HepG2 (cell line): Measurements from ENCODE around the gene TBL2. TPM values are rescaled to one million over a fixed set of nuclear protein-coding genes. Genes with fewer than 3 reads are reported as not detected.

Experiments
- ADNP ChIP-seq: sonication (generic); formaldehyde crosslinking; IDR thresholded peaks from 2 replicates; pipeline ENCODE4 v1.4.0; 2020; ENCODE audit warnings: missing genetic modification reagents
- AKAP8 ChIP-seq: sonication (generic); formaldehyde crosslinking; IDR thresholded peaks from 2 replicates; pipeline ENCODE4 v1.5.1; 2020; ENCODE audit warnings: mild to moderate bottlenecking, missing genetic modification reagents
- CEBPB ChIP-seq: IDR thresholded peaks from 2 replicates; pipeline ENCODE4 v1.6.1; 2011; ENCODE audit warnings: low read depth, low read length, improper control_type of control experiment, borderline replicate concordance
- CHD2 ChIP-seq: IDR thresholded peaks from 2 replicates; pipeline ENCODE4 v1.6.1; 2011; ENCODE audit warnings: low read depth, low read length, improper control_type of control experiment
- MAF1 ChIP-seq: sonication (generic); formaldehyde crosslinking; IDR thresholded peaks from 2 replicates; pipeline ENCODE4 v1.5.0; 2020; ENCODE audit warnings: missing genetic modification reagents, borderline replicate concordance
- MXI1 ChIP-seq: IDR thresholded peaks from 3 replicates; pipeline ENCODE4 v1.6.1; 2012; ENCODE audit warnings: low read depth, low read length, inconsistent platforms, borderline replicate concordance
- NAIF1 ChIP-seq: sonication (generic); formaldehyde crosslinking; IDR thresholded peaks from 2 replicates; pipeline ENCODE4 v1.5.0; 2020; ENCODE audit warnings: mild to moderate bottlenecking, missing genetic modification reagents, borderline replicate concordance
- NR2F2 ChIP-seq: IDR thresholded peaks from 2 replicates; pipeline ENCODE4 v1.6.1; 2012; ENCODE audit warnings: low read depth, inconsistent platforms, borderline replicate concordance
- REL ChIP-seq: sonication (generic); formaldehyde crosslinking; conservative IDR thresholded peaks from 2 replicates; pipeline ENCODE4 v1.8.0; 2022; ENCODE audit warnings: mild to moderate bottlenecking, missing genetic modification reagents, moderate library complexity
- REPIN1 ChIP-seq: sonication (generic); formaldehyde crosslinking; IDR thresholded peaks from 2 replicates; pipeline ENCODE4 v1.8.0; 2022; ENCODE audit warnings: missing genetic modification reagents, low read depth, mild to moderate bottlenecking, borderline replicate concordance
- RFX1 ChIP-seq: fragments of 450-650 bp; IDR thresholded peaks from 2 replicates; pipeline ENCODE4 v1.6.1; 2017
- RORA ChIP-seq: sonication (generic); formaldehyde crosslinking; IDR thresholded peaks from 2 replicates; pipeline ENCODE4 v1.5.0; 2020; ENCODE audit warnings: mild to moderate bottlenecking, missing genetic modification reagents, moderate library complexity
- SOX13 ChIP-seq, 3 experiments: fragments of 450-650 bp in 1 of 3; sonication (generic) in 1 of 3; formaldehyde crosslinking in 1 of 3; IDR thresholded peaks in 2 of 3; conservative IDR thresholded peaks in 1 of 3; 2 replicates each; pipeline versions ENCODE4 v1.5.0 to v1.6.1; 2016 to 2020; ENCODE audit warnings: antibody characterized with exemption in 1 of 3, mild to moderate bottlenecking in 1 of 3, missing compliant biosample characterization in 1 of 3, missing genetic modification reagents in 1 of 3, moderate library complexity in 1 of 3
- TAF15 ChIP-seq: fragments of 200-400 bp; formaldehyde crosslinking; IDR thresholded peaks from one replicate; pipeline ENCODE4 v1.6.1; 2018; ENCODE audit warnings: mild to moderate bottlenecking, low read depth, low read length; ENCODE audit not compliant: poor library complexity, severe bottlenecking
- ZFAT ChIP-seq: sonication (generic); formaldehyde crosslinking; conservative IDR thresholded peaks from 2 replicates; pipeline ENCODE4 v1.8.1; 2023; ENCODE audit warnings: missing genetic modification reagents, inconsistent platforms
- ZMYM2 ChIP-seq: sonication (generic); formaldehyde crosslinking; IDR thresholded peaks from 2 replicates; pipeline ENCODE4 v1.8.0; 2022; ENCODE audit warnings: mild to moderate bottlenecking, missing genetic modification reagents
- ZNF12 ChIP-seq: sonication (generic); formaldehyde crosslinking; IDR thresholded peaks from 2 replicates; pipeline ENCODE4 v1.5.0; 2020; ENCODE audit warnings: missing genetic modification reagents
- ZNF124 ChIP-seq: sonication (generic); formaldehyde crosslinking; IDR thresholded peaks from 2 replicates; pipeline ENCODE4 v1.4.0; 2020; ENCODE audit warnings: missing genetic modification reagents
- ZNF180 ChIP-seq: sonication (generic); formaldehyde crosslinking; IDR thresholded peaks from 2 replicates; pipeline ENCODE4 v1.4.0; 2020; ENCODE audit warnings: low read depth, missing genetic modification reagents, borderline replicate concordance
- ZNF260 ChIP-seq: sonication (generic); formaldehyde crosslinking; IDR thresholded peaks from 2 replicates; pipeline ENCODE4 v1.4.0; 2020; ENCODE audit warnings: missing genetic modification reagents, low read depth, mild to moderate bottlenecking, borderline replicate concordance
- ZNF354B ChIP-seq: sonication (generic); formaldehyde crosslinking; IDR thresholded peaks from 2 replicates; pipeline ENCODE4 v1.8.0; 2022; ENCODE audit warnings: mild to moderate bottlenecking, missing genetic modification reagents
- ZNF562 ChIP-seq: sonication (generic); formaldehyde crosslinking; IDR thresholded peaks from 2 replicates; pipeline ENCODE4 v1.8.0; 2022; ENCODE audit warnings: missing genetic modification reagents, borderline replicate concordance
- ZNF7 ChIP-seq: IDR thresholded peaks from 2 replicates; pipeline ENCODE4 v1.6.1; 2016; ENCODE audit warnings: missing biosample characterization, missing genetic modification reagents
- ZNF879 ChIP-seq: sonication (generic); formaldehyde crosslinking; IDR thresholded peaks from 2 replicates; pipeline ENCODE4 v1.8.1; 2023; ENCODE audit warnings: missing genetic modification reagents
- ZNF883 ChIP-seq: sonication (generic); formaldehyde crosslinking; IDR thresholded peaks from 2 replicates; pipeline ENCODE4 v1.5.1; 2020; ENCODE audit warnings: mild to moderate bottlenecking, missing genetic modification reagents; ENCODE audit errors: not compliant biosample characterization
- polyA plus RNA-seq, 8 experiments: library from polyadenylated mRNA; depleted of rRNA in 3 of 8; stranded (reverse) in 7 of 8; unstranded in 1 of 8; fragments of >200 nt; fragmentation: Illumina TruSeq in 4 of 8; extraction: Trizol in 4 of 8; gene quantifications; 2 replicates each; pipeline versions ENCODE4 v1.2.1 to v1.2.3, GENCODE V29; 2011 to 2016; ENCODE audit warnings: low read depth in 4 of 8, missing spikeins in 1 of 8, mixed read lengths in 1 of 8; ENCODE audit not compliant: insufficient read depth in 1 of 8
- total RNA-seq, 5 experiments: library from RNA; depleted of rRNA; stranded (reverse); fragments of >200 nt; fragmentation: Illumina TruSeq; extraction: Trizol; gene quantifications; 2 replicates each; pipeline ENCODE4 v1.2.3, GENCODE V29; 2016; ENCODE audit warnings: low read depth in 1 of 5
- TF ChIP-seq, protein P1 (sequence below): sonication (generic); formaldehyde crosslinking; IDR thresholded peaks from 2 replicates; pipeline ENCODE4 v1.4.0; 2020; ENCODE audit warnings: missing genetic modification reagents
- TF ChIP-seq, protein P2 (sequence below): sonication (generic); formaldehyde crosslinking; IDR thresholded peaks from 2 replicates; pipeline ENCODE4 v1.5.0; 2020; ENCODE audit warnings: missing genetic modification reagents, mild to moderate bottlenecking, borderline replicate concordance
- TF ChIP-seq, protein P3 (sequence below): IDR thresholded peaks from 2 replicates; pipeline ENCODE4 v1.6.1; 2012; ENCODE audit warnings: inconsistent platforms

TBL2 gene
- total and polyA plus RNA-seq, 2 of the 13 experiments (the other 11 are each of a cell fraction or from before 2014, with no cell fraction given) = 43.4 to 47.2 TPM

DNA sequence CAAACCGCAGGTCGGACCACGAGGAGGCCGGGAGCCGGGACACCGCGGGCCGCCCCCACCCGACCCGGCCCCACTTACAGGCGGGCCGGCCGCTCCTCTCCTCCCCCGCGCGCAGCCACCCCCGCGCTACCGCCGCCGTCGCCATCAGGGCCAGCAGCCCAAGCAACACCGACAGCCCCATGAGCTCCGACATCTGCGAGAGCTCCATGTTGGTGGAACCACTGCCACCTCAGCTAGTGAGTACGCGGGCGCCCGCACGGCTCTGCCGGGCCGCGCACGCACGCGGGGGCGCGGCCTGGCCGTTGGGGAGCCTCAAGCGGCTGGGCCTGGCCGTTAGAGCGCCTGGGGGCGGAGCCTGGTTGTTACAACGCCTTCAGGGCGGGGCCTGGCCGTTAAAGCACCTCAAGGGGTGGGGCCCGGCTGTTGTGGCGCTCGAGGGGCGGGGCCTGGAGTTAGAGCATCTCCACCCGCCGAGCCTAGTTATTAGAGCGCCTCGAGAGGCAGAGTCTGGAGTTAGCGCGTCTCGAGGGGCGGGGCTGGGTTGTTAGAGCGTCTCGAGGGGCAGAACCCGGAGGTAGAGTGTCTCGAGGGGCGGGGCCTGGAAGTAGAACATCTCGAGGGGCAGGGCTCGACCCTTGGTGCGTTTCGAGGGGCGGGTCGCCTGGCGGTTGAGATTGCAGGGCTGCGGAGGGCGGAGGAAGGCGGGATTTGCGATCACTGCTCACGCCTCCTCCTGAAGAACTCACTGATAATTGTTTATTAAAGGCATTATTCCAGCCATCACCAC lies at the start of gene TBL2 (continued):
- no peak for TF ChIP-seq CEBPB
- TF ChIP-seq ZFAT (CRISPR knock-in tag) = no peak
- no peak for TF ChIP-seq TAF15
- no peak for TF ChIP-seq REL (CRISPR knock-in tag)
- no peak for TF ChIP-seq ZNF354B
- TF ChIP-seq ADNP (CRISPR knock-in tag) = no peak
- TF ChIP-seq, protein P1, sequence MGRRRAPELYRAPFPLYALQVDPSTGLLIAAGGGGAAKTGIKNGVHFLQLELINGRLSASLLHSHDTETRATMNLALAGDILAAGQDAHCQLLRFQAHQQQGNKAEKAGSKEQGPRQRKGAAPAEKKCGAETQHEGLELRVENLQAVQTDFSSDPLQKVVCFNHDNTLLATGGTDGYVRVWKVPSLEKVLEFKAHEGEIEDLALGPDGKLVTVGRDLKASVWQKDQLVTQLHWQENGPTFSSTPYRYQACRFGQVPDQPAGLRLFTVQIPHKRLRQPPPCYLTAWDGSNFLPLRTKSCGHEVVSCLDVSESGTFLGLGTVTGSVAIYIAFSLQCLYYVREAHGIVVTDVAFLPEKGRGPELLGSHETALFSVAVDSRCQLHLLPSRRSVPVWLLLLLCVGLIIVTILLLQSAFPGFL (CRISPR knock-in tag) = no peak
- no peak for TF ChIP-seq ZNF260 (CRISPR knock-in tag)
- TF ChIP-seq RORA (CRISPR knock-in tag) = no peak
- TF ChIP-seq ZNF879 = no peak
- no peak for TF ChIP-seq SOX13 (IDR thresholded peaks at IDR 0.05)
- no peak for TF ChIP-seq SOX13 (CRISPR knock-in tag; conservative IDR thresholded peaks at IDR 0.05 in 1 of 2, IDR thresholded peaks at IDR 0.05 in 1 of 2)
- peak; percentile 33; the same call in 1 of the 2 replicates for TF ChIP-seq CHD2
- no peak for TF ChIP-seq ZNF12 (CRISPR knock-in tag)
- TF ChIP-seq ZNF180 = no peak
- TF ChIP-seq MXI1 = peak; percentile 88; the same call in 1 of the 3 replicates
- no peak for TF ChIP-seq NAIF1 (CRISPR knock-in tag)
- no peak for TF ChIP-seq ZMYM2
- no peak for TF ChIP-seq NR2F2
- TF ChIP-seq, protein P2, sequence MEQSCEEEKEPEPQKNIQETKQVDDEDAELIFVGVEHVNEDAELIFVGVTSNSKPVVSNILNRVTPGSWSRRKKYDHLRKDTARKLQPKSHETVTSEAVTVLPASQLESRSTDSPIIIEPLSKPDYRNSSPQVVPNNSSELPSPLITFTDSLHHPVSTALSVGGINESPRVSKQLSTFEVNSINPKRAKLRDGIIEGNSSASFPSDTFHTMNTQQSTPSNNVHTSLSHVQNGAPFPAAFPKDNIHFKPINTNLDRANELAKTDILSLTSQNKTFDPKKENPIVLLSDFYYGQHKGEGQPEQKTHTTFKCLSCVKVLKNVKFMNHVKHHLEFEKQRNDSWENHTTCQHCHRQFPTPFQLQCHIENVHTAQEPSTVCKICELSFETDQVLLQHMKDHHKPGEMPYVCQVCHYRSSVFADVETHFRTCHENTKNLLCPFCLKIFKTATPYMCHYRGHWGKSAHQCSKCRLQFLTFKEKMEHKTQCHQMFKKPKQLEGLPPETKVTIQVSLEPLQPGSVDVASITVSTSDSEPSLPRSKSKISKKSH = no peak
- TF ChIP-seq ZNF7 = no peak
- TF ChIP-seq, protein P3, sequence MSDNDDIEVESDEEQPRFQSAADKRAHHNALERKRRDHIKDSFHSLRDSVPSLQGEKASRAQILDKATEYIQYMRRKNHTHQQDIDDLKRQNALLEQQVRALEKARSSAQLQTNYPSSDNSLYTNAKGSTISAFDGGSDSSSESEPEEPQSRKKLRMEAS = peak; percentile 78; the same call in 1 of the 2 replicates
- TF ChIP-seq REPIN1 (CRISPR knock-in tag) = no peak
- TF ChIP-seq ZNF883 (CRISPR knock-in tag) = no peak
- TF ChIP-seq MAF1 (CRISPR knock-in tag) = no peak
- TF ChIP-seq ZNF124 (CRISPR knock-in tag) = no peak; the same call in 1 of the 2 replicates
- TF ChIP-seq AKAP8 = peak; percentile 72
- TF ChIP-seq ZNF562 (CRISPR knock-in tag) = no peak
- no peak for TF ChIP-seq RFX1
